ENCODE results near the gene STK33. TPM values are rescaled to one million over a fixed set of nuclear protein-coding genes. Genes with fewer than 3 reads are reported as not detected.

The STK33 gene
- total RNA-seq, 1 experiment from 2014 or later, result 10.9 TPM

DNA sequence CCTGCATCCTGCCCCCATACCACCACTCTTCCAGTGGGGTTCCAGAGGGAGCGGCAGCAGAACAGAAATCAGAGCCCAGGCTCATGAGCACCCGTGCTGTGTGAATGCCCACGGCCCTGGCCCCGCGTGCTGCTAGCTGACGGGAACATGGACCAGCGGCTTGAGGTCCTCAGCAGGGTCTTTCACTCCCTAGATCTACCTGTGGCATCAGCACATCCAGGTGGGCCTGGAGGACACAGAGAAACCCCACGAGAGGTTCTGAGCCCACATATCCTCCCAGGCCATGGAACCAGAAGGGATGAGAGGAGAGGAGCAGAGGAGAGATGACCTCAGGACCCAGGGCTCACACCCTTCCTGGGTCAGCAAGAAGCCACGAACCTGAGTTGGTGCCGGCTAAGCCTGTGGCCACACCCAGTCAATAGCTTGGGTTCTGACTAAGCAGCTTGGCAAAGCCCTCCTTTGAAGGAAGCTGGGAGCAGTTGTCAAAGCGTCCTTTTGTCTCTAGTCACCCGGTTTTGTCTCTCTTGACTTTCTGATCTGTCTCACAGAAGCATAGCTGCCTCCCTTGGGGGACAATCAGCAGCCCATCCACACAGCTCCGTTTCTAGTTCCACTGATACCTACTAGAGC, 241.0 kb downstream of the STK33 start:
- Histone ChIP-seq H3K4me1 (ENCODE audit: control insufficient read depth in 1 of 2, insufficient read depth in 2 of 2, low read length in 2 of 2) (peaks cover 0 to 10% of the 10 kb centered on the region in 2 experiments; a peak in 2 of 4 replicates), H3K4me3 (replicated peaks in 1 of 2; ENCODE audit: low read depth in 1 of 2, low read length in 2 of 2) (no peak overlapping the region), H2AFZ (ENCODE audit: low read depth, low read length, poor library complexity, severe bottlenecking) (no peak overlapping the region), H3K9ac (ENCODE audit: low read length) (no peak overlapping the region), H4K20me1 (ENCODE audit: insufficient read depth) (no peaks in the 10 kb centered on the region), H3K9me3 (ENCODE audit: control insufficient read depth in 1 of 2, insufficient read depth in 1 of 2, low read depth in 1 of 2, low read length in 2 of 2) (no peaks in the 10 kb centered on the region), H3K27ac (ENCODE audit: low read depth, low read length) (no peak overlapping the region), H3K79me2 (ENCODE audit: insufficient read depth, low read length) (no peaks in the 10 kb centered on the region), H3K27me3 (ENCODE audit: insufficient read depth, low read length) (no peaks in the 10 kb centered on the region), H3K9me2 (ENCODE audit: insufficient read depth) (no peaks in the 10 kb centered on the region), H3K4me2 (ENCODE audit: low read length) (peak overlapping the region; percentile 42), H3K36me3 (ENCODE audit: control insufficient read depth in 1 of 2, insufficient read depth in 2 of 2, low read length in 2 of 2) (no peaks in the 10 kb centered on the region)
- TF ChIP-seq ELF1 (IDR thresholded peaks at IDR 0.05; ENCODE audit: borderline replicate concordance, low read depth) (no peak), POLR2A (IDR thresholded peaks at IDR 0.05; ENCODE audit: borderline replicate concordance, extremely low read depth, insufficient read depth, insufficient read length) (no peak), ZFX (IDR thresholded peaks at IDR 0.05) (no peak), CBX3 (IDR thresholded peaks at IDR 0.05; ENCODE audit: low read depth) (no peak), JUND (IDR thresholded peaks at IDR 0.05) (no peak), EZH2phosphoT487 (IDR thresholded peaks at IDR 0.05; ENCODE audit: borderline replicate concordance) (no peak), CEBPB (IDR thresholded peaks at IDR 0.05; ENCODE audit: low read depth) (no peak), RAD21 (IDR thresholded peaks at IDR 0.05; ENCODE audit: low read depth) (no peak), EZH2 (IDR thresholded peaks at IDR 0.05) (no peak), TCF7L2 (IDR thresholded peaks at IDR 0.05; ENCODE audit: borderline replicate concordance, extremely low read depth, insufficient read depth, insufficient read length) (no peak), FOSL1 (IDR thresholded peaks at IDR 0.05; ENCODE audit: low read depth) (no peak; the same call in 1 of the 2 replicates), EGR1 (IDR thresholded peaks at IDR 0.05; ENCODE audit: low read depth) (no peak), YY1 (IDR thresholded peaks at IDR 0.05; ENCODE audit: extremely low read depth, insufficient replicate concordance, low read depth, low read length) (no peak), SP1 (IDR thresholded peaks at IDR 0.05; ENCODE audit: low read depth) (no peak)
- TF ChIP-seq, protein P1, sequence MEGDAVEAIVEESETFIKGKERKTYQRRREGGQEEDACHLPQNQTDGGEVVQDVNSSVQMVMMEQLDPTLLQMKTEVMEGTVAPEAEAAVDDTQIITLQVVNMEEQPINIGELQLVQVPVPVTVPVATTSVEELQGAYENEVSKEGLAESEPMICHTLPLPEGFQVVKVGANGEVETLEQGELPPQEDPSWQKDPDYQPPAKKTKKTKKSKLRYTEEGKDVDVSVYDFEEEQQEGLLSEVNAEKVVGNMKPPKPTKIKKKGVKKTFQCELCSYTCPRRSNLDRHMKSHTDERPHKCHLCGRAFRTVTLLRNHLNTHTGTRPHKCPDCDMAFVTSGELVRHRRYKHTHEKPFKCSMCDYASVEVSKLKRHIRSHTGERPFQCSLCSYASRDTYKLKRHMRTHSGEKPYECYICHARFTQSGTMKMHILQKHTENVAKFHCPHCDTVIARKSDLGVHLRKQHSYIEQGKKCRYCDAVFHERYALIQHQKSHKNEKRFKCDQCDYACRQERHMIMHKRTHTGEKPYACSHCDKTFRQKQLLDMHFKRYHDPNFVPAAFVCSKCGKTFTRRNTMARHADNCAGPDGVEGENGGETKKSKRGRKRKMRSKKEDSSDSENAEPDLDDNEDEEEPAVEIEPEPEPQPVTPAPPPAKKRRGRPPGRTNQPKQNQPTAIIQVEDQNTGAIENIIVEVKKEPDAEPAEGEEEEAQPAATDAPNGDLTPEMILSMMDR (IDR thresholded peaks at IDR 0.05 in 2 of 3, conservative IDR thresholded peaks at IDR 0.05 in 1 of 3; ENCODE audit: borderline replicate concordance in 1 of 3, insufficient read depth in 1 of 3, low read depth in 2 of 3, low read length in 2 of 3), result no peak
- TF ChIP-seq, protein P2, sequence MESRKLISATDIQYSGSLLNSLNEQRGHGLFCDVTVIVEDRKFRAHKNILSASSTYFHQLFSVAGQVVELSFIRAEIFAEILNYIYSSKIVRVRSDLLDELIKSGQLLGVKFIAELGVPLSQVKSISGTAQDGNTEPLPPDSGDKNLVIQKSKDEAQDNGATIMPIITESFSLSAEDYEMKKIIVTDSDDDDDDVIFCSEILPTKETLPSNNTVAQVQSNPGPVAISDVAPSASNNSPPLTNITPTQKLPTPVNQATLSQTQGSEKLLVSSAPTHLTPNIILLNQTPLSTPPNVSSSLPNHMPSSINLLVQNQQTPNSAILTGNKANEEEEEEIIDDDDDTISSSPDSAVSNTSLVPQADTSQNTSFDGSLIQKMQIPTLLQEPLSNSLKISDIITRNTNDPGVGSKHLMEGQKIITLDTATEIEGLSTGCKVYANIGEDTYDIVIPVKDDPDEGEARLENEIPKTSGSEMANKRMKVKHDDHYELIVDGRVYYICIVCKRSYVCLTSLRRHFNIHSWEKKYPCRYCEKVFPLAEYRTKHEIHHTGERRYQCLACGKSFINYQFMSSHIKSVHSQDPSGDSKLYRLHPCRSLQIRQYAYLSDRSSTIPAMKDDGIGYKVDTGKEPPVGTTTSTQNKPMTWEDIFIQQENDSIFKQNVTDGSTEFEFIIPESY (IDR thresholded peaks at IDR 0.05; ENCODE audit: extremely low read depth, insufficient replicate concordance, low read length), result no peak
- TF ChIP-seq, protein P3, sequence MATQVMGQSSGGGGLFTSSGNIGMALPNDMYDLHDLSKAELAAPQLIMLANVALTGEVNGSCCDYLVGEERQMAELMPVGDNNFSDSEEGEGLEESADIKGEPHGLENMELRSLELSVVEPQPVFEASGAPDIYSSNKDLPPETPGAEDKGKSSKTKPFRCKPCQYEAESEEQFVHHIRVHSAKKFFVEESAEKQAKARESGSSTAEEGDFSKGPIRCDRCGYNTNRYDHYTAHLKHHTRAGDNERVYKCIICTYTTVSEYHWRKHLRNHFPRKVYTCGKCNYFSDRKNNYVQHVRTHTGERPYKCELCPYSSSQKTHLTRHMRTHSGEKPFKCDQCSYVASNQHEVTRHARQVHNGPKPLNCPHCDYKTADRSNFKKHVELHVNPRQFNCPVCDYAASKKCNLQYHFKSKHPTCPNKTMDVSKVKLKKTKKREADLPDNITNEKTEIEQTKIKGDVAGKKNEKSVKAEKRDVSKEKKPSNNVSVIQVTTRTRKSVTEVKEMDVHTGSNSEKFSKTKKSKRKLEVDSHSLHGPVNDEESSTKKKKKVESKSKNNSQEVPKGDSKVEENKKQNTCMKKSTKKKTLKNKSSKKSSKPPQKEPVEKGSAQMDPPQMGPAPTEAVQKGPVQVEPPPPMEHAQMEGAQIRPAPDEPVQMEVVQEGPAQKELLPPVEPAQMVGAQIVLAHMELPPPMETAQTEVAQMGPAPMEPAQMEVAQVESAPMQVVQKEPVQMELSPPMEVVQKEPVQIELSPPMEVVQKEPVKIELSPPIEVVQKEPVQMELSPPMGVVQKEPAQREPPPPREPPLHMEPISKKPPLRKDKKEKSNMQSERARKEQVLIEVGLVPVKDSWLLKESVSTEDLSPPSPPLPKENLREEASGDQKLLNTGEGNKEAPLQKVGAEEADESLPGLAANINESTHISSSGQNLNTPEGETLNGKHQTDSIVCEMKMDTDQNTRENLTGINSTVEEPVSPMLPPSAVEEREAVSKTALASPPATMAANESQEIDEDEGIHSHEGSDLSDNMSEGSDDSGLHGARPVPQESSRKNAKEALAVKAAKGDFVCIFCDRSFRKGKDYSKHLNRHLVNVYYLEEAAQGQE (IDR thresholded peaks at IDR 0.05; ENCODE audit: low read depth), result no peak
- intact Hi-C loops (cut with micrococcal nuclease), result no loop called here
- ChIA-PET CTCF (no interaction called here), POLR2A (no interaction called here), RAD21 (ENCODE audit: low non-redundant PET in 1 of 2, low total read pairs in 2 of 2, uncharacterized antibody in 2 of 2, unreplicated experiment in 2 of 2) (no interaction called here)
- ATAC-seq (peak; percentile 66), DNase-seq (ENCODE audit: low read depth, low spot score) (no peak)
- no TSS peak for BruUV-seq (replicated peaks)
